GM12878 (cell line): ENCODE data around the gene KIRREL3. TPM values are rescaled to one million over a fixed set of nuclear protein-coding genes. Genes with fewer than 3 reads are reported as not detected.

Source experiments
- ATAC-seq: fragments of 200-7000 bp; cut with Tn5 transposase; 3 replicates; pipeline ENCODE4 v1.9.1; 2020; ENCODE audit warnings: mild to moderate bottlenecking, moderate library complexity
- BruUV-seq: library from RNA; stranded (reverse); fragments of 400-500 nt; replicated peaks from 2 replicates; lab custom pipeline; 2021; lab: Mats Ljungman, UMichigan
- CTCF ChIA-PET: fragments of 300-600 bp; sonication (Branson Sonifier 250); formaldehyde crosslinking; extraction: SDS; loops from one replicate; lab custom pipeline; 2021; ENCODE audit warnings: inconsistent platforms; lab: Yijun Ruan, JAX
- POLR2A ChIA-PET: fragments of 350-600 bp; formaldehyde crosslinking; extraction: SDS; loops from one replicate; lab custom pipeline; 2021; ENCODE audit warnings: inconsistent platforms; lab: Charles Lee
- RAD21 ChIA-PET: fragments of 300-600 bp; sonication (Branson Sonifier 250); formaldehyde crosslinking; loops from one replicate; lab custom pipeline; 2023; ENCODE audit warnings: antibody characterized with exemption; ENCODE audit not compliant: unreplicated experiment; lab: Charles Lee
- SMC1A ChIA-PET: fragments of 300-600 bp; sonication (Branson Sonifier 250); formaldehyde crosslinking; loops from one replicate; lab custom pipeline; 2023; ENCODE audit not compliant: unreplicated experiment, uncharacterized antibody; lab: Charles Lee
- DNase-seq: peaks from one replicate; pipeline ENCODE4 v3.0.0-alpha.2; 2011; ENCODE audit warnings: low read depth, low spot score
- FAIRE-seq: peaks from 3 replicates; lab custom pipeline; 2011; peaks lifted over from hg19 to GRCh38; lab: Jason Lieb, UNC
- H2AFZ ChIP-seq: 2 replicates; pipeline ENCODE4 v1.6.0; 2011; ENCODE audit warnings: low read depth, low read length, control low read depth; ENCODE audit not compliant: control insufficient read depth
- H3K27ac ChIP-seq: 2 replicates; pipeline ENCODE4 v1.5.1; 2011; ENCODE audit warnings: control low read depth; ENCODE audit not compliant: control insufficient read depth, insufficient read depth
- H3K27me3 ChIP-seq, 2 experiments: replicated peaks in 1 of 2; 2 replicates each; pipeline versions ENCODE4 v1.6.0 to v1.6.1; 2011; ENCODE audit warnings: low read length in 1 of 2; ENCODE audit not compliant: control insufficient read depth in 2 of 2, insufficient read depth in 2 of 2
- H3K36me3 ChIP-seq, 2 experiments: 2 replicates each; pipeline ENCODE4 v1.5.1; 2011; ENCODE audit warnings: low read length in 1 of 2; ENCODE audit not compliant: control insufficient read depth in 2 of 2, insufficient read depth in 2 of 2
- H3K4me1 ChIP-seq: 2 replicates; pipeline ENCODE4 v1.6.1; 2011; ENCODE audit warnings: mild to moderate bottlenecking, low read length, moderate library complexity, mixed read lengths; ENCODE audit not compliant: control insufficient read depth, insufficient read depth
- H3K4me2 ChIP-seq: 2 replicates; pipeline ENCODE4 v1.6.0; 2011; ENCODE audit warnings: control low read depth; ENCODE audit not compliant: control insufficient read depth, insufficient read depth
- H3K4me3 ChIP-seq: fragments of 200-600 bp; sonication (generic); 2 replicates; pipeline ENCODE4 v1.5.1; 2016
- H3K79me2 ChIP-seq: 2 replicates; pipeline ENCODE4 v1.6.0; 2011; ENCODE audit warnings: low read length; ENCODE audit not compliant: control insufficient read depth, insufficient read depth
- H3K9ac ChIP-seq: 2 replicates; pipeline ENCODE4 v1.8.0; 2011; ENCODE audit warnings: low read length, control low read depth, mixed read lengths; ENCODE audit not compliant: control insufficient read depth, insufficient read depth
- H3K9me3 ChIP-seq: replicated peaks from 3 replicates; pipeline ENCODE4 v1.5.1; 2011; ENCODE audit warnings: mild to moderate bottlenecking, low read length; ENCODE audit not compliant: control insufficient read depth, insufficient read depth
- H4K20me1 ChIP-seq: 2 replicates; pipeline ENCODE4 v1.6.0; 2011; ENCODE audit not compliant: control insufficient read depth, insufficient read depth
- ASH2L ChIP-seq: fragments of 300-600, 200-600 bp; sonication (generic); IDR thresholded peaks from 2 replicates; pipeline ENCODE4 v1.6.1; 2017; ENCODE audit warnings: low read depth, mild to moderate bottlenecking, borderline replicate concordance
- BMI1 ChIP-seq: fragments of 450-650 bp; IDR thresholded peaks from 2 replicates; pipeline ENCODE4 v1.6.1; 2016; ENCODE audit warnings: mild to moderate bottlenecking, moderate library complexity, borderline replicate concordance
- CREB1 ChIP-seq: IDR thresholded peaks from 2 replicates; pipeline ENCODE4 v1.6.1; 2012; ENCODE audit warnings: low read depth, mild to moderate bottlenecking, inconsistent platforms
- CREM ChIP-seq: IDR thresholded peaks from 2 replicates; pipeline ENCODE4 v1.6.1; 2014; ENCODE audit warnings: antibody characterized with exemption, low read depth
- DPF2 ChIP-seq: fragments of 450-650 bp; IDR thresholded peaks from 2 replicates; pipeline ENCODE4 v1.6.1; 2017; ENCODE audit warnings: mild to moderate bottlenecking
- ETV6 ChIP-seq, 2 experiments: fragments of 450-650 bp in 1 of 2; IDR thresholded peaks in 1 of 2; conservative IDR thresholded peaks in 1 of 2; 2 replicates each; pipeline ENCODE4 v1.6.1; 2014; ENCODE audit warnings: antibody characterized with exemption in 1 of 2, borderline replicate concordance in 1 of 2, low read depth in 1 of 2, mild to moderate bottlenecking in 1 of 2, moderate library complexity in 1 of 2
- HDAC2 ChIP-seq: fragments of 200-600 bp; sonication (generic); IDR thresholded peaks from 2 replicates; pipeline ENCODE4 v1.6.1; 2017
- IKZF2 ChIP-seq, 2 experiments: fragments of 450-650 bp; IDR thresholded peaks; 2 replicates each; pipeline ENCODE4 v1.6.1; 2017; ENCODE audit warnings: mild to moderate bottlenecking in 2 of 2, moderate library complexity in 2 of 2
- MEF2A ChIP-seq: IDR thresholded peaks from 2 replicates; pipeline ENCODE4 v1.6.1; 2011; ENCODE audit warnings: low read depth, mild to moderate bottlenecking, low read length, moderate library complexity; ENCODE audit not compliant: insufficient read depth
- MYC ChIP-seq: IDR thresholded peaks from 2 replicates; pipeline ENCODE4 v1.6.1; 2011; ENCODE audit warnings: mild to moderate bottlenecking, low read length, moderate library complexity, inconsistent platforms; ENCODE audit not compliant: insufficient read depth, insufficient replicate concordance, insufficient read length, severe bottlenecking
- PAX5 ChIP-seq: IDR thresholded peaks from 2 replicates; pipeline ENCODE4 v1.6.1; 2011; ENCODE audit warnings: low read depth, low read length, borderline replicate concordance
- POU2F2 ChIP-seq: IDR thresholded peaks from 3 replicates; pipeline ENCODE4 v1.6.1; 2011; ENCODE audit warnings: low read depth, mild to moderate bottlenecking, low read length, borderline replicate concordance
- SMARCA5 ChIP-seq: fragments of 450-650 bp; IDR thresholded peaks from 2 replicates; pipeline ENCODE4 v1.6.1; 2017; ENCODE audit warnings: mild to moderate bottlenecking
- SREBF2 ChIP-seq: IDR thresholded peaks from 2 replicates; pipeline ENCODE4 v1.6.1; 2012; ENCODE audit warnings: mild to moderate bottlenecking, low read length
- SUPT20H ChIP-seq: IDR thresholded peaks from 2 replicates; pipeline ENCODE4 v1.6.1; 2011; ENCODE audit warnings: low read depth, mild to moderate bottlenecking, low read length, moderate library complexity, borderline replicate concordance; ENCODE audit not compliant: control insufficient read depth
- ZNF24 ChIP-seq: fragments of 450-650 bp; IDR thresholded peaks from 2 replicates; pipeline ENCODE4 v1.6.1; 2017; ENCODE audit warnings: antibody characterized with exemption, mild to moderate bottlenecking
- ZNF274 ChIP-seq: IDR thresholded peaks from one replicate; pipeline ENCODE4 v1.8.0; 2011; ENCODE audit not compliant: insufficient read length, insufficient read depth
- ZSCAN29 ChIP-seq: fragments of 450-650 bp; IDR thresholded peaks from 2 replicates; pipeline ENCODE4 v1.6.1; 2017; ENCODE audit warnings: mild to moderate bottlenecking, moderate library complexity
- WGBS: methylation state at CpG from one replicate; pipeline ENCODE4 v1.1.6; 2016; ENCODE audit warnings: low lambda C conversion rate; ENCODE audit not compliant: insufficient replicate concordance, insufficient coverage; ENCODE audit errors: missing lambda C conversion rate; 5-methylcytosine and 5-hydroxymethylcytosine counted together
- in situ Hi-C: fragments of 300-500 bp; cut with MboI; formaldehyde crosslinking; loops from 9 replicates; pipeline ENCODE4 v1.14.3; 2018; ENCODE audit warnings: mixed read lengths
- intact Hi-C: fragments of 100-400 bp; cut with micrococcal nuclease; formaldehyde crosslinking; loops from one replicate; pipeline ENCODE4 v1.14.2; 2022; ENCODE audit not compliant: unreplicated experiment
- polyA plus RNA-seq, 11 experiments: library from polyadenylated mRNA; depleted of rRNA in 4 of 11; unstranded in 6 of 11; stranded (reverse) in 5 of 11; fragments of >200 nt; fragmentation: Nextera tagmentation in 4 of 11; fragmentation: Illumina TruSeq in 1 of 11; extraction: Ambion mirVana in 4 of 11; extraction: Trizol in 1 of 11; gene quantifications; 1 replicate in 1 of 11; 2 replicates in 10 of 11; pipeline versions ENCODE4 v1.2.1 to v1.2.3, GENCODE V29; 2011 to 2016; ENCODE audit warnings: inconsistent platforms in 2 of 11, missing spikeins in 2 of 11, low read depth in 1 of 11
- total RNA-seq, 4 experiments: library from RNA; depleted of rRNA in 3 of 4; stranded (reverse); fragments of >200 nt in 3 of 4; fragmentation: Illumina TruSeq in 1 of 4; extraction: Trizol in 1 of 4; gene quantifications; 2 replicates each; pipeline versions ENCODE4 v1.2.1 to v1.2.3, GENCODE V29; 2013 to 2021
- TF ChIP-seq, protein P1 (sequence below): fragments of 450-650 bp; IDR thresholded peaks from 2 replicates; pipeline ENCODE4 v1.6.1; 2018; ENCODE audit warnings: borderline replicate concordance, mild to moderate bottlenecking; ENCODE audit not compliant: partially characterized antibody

The KIRREL3 gene
- total and polyA plus RNA-seq, 10 of the 15 experiments (the other 5 are each of a cell fraction or from before 2014, with no cell fraction given) = under 0.01 TPM; not detected in 9

GRCh38 chr11:126830216-126830806, 170.3 kb downstream of the KIRREL3 start:
- Histone ChIP-seq H3K9ac (no peak overlapping the region), H4K20me1 (no peaks in the 10 kb centered on the region), H3K4me1 (no peaks in the 10 kb centered on the region), H3K36me3 (no peaks in the 10 kb centered on the region), H3K4me3 (no peak overlapping the region), H3K9me3 (no peaks in the 10 kb centered on the region), H2AFZ (no peak overlapping the region), H3K27me3 (no peaks in the 10 kb centered on the region), H3K4me2 (no peak overlapping the region), H3K27ac (no peak overlapping the region), H3K79me2 (no peaks in the 10 kb centered on the region)
- TF ChIP-seq ZNF274 = no peak
- no peak for TF ChIP-seq HDAC2
- no peak for TF ChIP-seq MYC
- TF ChIP-seq PAX5 = no peak
- no peak for TF ChIP-seq CREM
- no peak for FAIRE-seq
- ATAC-seq = no peak
- DNase-seq = no peak
- in situ Hi-C loops = no loop called here
- CTCF ChIA-PET = no interaction called here
- POLR2A ChIA-PET = no interaction called here
- WGBS = 14% methylated on average over 7 of the region's 7 CpGs
- SMC1A ChIA-PET = no interaction called here
- no TSS peak for BruUV-seq
- intact Hi-C loops = no loop called here
- RAD21 ChIA-PET = no interaction called here

GRCh38 chr11:126829716-126830115, 170.9 kb downstream of the KIRREL3 start:
- BruUV-seq = no TSS peak
- SMC1A ChIA-PET = no interaction called here
- Histone ChIP-seq H2AFZ (no peak overlapping the region), H4K20me1 (no peaks in the 10 kb centered on the region), H3K9ac (no peak overlapping the region), H3K9me3 (no peaks in the 10 kb centered on the region), H3K4me1 (no peaks in the 10 kb centered on the region), H3K79me2 (no peaks in the 10 kb centered on the region), H3K4me3 (no peak overlapping the region), H3K27ac (no peak overlapping the region), H3K27me3 (no peaks in the 10 kb centered on the region), H3K4me2 (no peak overlapping the region), H3K36me3 (no peaks in the 10 kb centered on the region)
- no peak for DNase-seq
- 59% methylated on average over 2 of the region's 2 CpGs for WGBS
- POLR2A ChIA-PET = no interaction called here
- intact Hi-C loops = no loop called here
- RAD21 ChIA-PET = no interaction called here
- ATAC-seq = no peak
- in situ Hi-C loops = no loop called here
- CTCF ChIA-PET = no interaction called here
- no peak for FAIRE-seq
- TF ChIP-seq DPF2 = no peak
- no peak for TF ChIP-seq SMARCA5
- no peak for TF ChIP-seq MEF2A
- TF ChIP-seq, protein P1, sequence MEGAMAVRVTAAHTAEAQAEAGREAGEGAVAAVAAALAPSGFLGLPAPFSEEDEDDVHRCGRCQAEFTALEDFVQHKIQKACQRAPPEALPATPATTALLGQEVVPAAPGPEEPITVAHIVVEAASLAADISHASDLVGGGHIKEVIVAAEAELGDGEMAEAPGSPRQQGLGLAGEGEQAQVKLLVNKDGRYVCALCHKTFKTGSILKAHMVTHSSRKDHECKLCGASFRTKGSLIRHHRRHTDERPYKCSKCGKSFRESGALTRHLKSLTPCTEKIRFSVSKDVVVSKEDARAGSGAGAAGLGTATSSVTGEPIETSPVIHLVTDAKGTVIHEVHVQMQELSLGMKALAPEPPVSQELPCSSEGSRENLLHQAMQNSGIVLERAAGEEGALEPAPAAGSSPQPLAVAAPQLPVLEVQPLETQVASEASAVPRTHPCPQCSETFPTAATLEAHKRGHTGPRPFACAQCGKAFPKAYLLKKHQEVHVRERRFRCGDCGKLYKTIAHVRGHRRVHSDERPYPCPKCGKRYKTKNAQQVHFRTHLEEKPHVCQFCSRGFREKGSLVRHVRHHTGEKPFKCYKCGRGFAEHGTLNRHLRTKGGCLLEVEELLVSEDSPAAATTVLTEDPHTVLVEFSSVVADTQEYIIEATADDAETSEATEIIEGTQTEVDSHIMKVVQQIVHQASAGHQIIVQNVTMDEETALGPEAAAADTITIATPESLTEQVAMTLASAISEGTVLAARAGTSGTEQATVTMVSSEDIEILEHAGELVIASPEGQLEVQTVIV = no peak
- TF ChIP-seq POU2F2 = no peak
- TF ChIP-seq ZSCAN29 = no peak
- no peak for TF ChIP-seq CREB1
- no peak for TF ChIP-seq BMI1
- TF ChIP-seq SUPT20H = no peak
- no peak for TF ChIP-seq IKZF2 (IDR thresholded peaks at IDR 0.05)
- TF ChIP-seq ETV6 (conservative IDR thresholded peaks at IDR 0.05 in 1 of 2, IDR thresholded peaks at IDR 0.05 in 1 of 2; ENCODE audit: borderline replicate concordance in 1 of 2, low read depth in 1 of 2) = no peak
- no peak for TF ChIP-seq ZNF24
- TF ChIP-seq SREBF2 = no peak
- no peak for TF ChIP-seq ASH2L
